ENCODE results near the gene PRUNE2.
A peak's percentile ranks its signal among the peaks of the same experiment; 100 is the strongest.

Gene PRUNE2

DNA sequence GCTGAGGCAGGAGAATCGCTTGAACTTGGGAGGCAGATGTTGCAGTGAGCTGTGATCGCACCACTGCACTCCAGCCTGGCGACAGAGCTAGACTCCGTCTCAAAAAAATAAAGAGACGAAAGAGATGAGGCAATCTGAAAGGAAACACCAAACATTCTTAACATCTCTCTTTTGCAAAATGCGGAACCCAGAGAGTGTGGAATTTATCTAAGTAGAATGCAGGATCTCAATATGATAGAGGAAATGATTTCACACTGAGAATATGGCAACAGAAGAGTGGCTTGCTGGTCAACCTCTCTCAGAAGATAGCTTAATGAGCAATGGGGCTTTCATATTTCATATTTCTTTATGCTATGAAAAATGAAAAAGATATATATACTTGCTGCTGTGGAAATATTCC is 175.1 kb downstream of the PRUNE2 start:
- DNase-seq: no peak

DNA sequence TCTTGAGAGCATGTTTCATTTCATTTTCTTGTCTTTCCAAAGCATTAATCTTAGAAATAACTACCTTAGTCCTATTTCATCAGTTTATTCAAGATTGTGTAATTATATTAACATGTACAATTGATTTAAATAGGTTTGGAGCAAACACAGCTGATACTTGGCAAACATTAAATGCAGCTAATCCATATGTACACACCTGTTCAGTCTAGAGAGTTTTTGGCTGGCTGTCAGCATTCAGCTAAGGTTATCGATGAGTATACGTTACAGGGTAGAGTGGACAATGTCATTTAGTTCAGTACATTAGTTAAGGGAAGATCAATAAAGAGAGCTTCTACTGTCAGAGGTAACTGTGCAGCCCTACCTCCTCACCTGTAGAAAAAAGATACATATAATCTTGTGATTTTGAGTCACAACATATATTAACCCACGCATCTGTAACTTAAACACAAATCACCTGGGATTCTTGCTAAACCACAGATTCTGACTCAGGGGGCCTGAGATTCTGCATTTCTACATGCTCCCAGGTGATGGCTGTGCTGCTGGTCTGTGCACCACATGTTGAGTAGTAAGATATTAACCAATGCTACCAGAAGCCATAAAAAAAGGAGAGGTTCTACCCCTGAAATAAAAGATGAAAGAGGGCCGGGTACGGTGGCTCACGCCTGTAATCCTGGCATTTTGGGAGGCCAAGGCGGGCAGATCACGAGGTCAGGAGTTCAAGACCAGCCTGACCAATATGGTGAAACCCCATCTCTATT is 175.8 kb downstream of the PRUNE2 start:
- DNase-seq: peak; percentile 64

DNA sequence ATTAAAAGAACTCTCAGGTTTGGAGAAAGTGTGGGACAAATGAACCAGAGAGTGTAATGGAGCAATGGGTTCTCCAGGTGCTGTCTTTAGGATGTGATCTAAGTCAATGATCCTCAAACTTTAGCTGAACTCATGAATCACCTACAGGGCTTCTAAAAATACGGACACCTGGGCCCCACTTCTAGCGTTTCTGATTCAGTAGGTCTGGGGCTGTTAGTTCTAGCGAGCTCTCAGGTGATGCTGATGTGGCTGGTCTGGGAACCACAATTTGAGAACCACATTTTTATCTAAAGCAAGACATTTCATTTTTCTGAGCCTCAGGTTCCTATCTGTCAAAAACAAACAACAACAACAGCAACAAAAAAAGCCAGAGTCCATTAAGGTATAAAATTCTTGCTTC is 176.8 kb downstream of the PRUNE2 start:
- no peak for DNase-seq

DNA sequence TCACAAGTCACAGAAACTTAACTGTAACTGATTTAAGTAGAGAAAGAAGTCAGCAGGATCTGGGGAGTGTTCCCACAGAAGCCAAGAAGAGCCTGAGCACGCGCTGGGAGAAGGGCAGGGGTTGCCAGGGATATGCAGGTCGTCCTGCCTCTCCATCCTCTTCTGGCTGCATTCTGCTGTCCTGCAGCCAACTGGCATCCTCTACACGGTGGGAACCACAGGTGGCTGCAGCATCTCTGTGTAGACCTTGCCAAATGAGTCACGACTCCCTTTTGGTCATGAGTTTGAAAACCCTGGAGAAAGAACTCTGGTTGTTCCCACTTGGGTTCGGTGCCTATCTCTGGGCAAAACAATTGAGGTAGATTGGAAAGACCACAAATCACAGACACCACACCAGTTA is 180.0 kb downstream of the PRUNE2 start:
- peak; percentile 47 for DNase-seq

DNA sequence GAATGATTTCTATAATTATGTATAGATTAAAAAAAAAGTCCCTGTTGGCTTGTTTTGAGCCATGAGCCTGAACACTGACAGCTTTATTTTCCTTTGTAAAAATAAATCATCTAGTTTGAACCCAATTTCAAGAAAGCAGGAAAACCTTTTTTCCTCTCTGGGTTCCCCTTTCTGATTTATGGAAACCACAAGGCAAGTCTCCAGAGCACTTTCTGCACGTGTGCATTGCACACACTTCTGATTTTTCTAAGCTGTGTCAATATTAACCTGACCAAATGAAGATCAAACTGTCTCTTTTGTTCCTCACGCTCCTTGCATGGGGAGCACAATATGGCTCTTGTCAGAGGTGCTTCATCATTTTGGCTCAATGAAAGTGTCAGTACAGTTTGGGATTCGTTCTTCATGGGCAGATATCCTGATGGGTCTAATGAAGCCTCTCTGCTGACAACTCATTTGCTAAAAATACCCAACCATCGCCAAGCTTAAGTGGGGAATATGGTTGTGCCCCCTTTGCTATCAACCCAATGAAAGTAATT is 180.8 kb downstream of the PRUNE2 start:
- DNase-seq: peak; percentile 59

DNA sequence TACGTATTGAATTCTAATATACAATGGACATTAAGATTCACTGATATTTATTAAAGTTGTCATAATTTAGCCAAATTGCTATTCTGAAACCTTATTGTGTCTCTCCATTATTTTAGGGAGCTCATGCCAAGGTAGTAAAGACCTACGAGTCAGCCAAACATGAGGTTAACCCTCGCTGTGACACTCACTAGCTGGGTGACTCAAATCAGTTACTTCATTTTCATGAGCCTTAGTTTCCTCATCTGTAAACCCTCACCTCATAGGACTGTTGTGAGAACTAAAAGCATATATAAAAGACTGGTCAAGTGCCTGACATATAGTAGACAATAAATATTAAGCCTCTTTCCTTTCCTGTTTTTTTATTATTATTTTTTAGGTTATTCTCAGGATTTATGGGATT is 185.7 kb downstream of the PRUNE2 start:
- no peak for DNase-seq

DNA sequence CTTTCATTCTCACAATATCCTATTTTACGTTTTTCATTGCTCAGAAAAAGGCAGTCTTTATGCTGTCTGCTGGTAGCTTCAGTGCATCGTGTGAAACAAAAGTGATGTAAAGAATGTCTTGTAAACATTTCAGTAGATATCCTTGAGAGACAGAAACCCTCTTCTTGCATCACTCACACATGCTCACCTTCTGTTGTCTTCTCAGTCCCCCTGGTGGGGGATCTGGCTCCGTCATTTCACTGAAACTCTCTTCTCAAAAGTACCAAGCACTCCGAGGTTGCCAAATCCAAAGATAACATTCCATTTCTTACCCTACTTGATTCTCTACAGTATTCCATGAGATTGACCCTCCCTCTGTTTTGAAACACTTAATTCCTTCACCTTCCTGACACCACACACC is 187.7 kb downstream of the PRUNE2 start:
- no peak for DNase-seq

DNA sequence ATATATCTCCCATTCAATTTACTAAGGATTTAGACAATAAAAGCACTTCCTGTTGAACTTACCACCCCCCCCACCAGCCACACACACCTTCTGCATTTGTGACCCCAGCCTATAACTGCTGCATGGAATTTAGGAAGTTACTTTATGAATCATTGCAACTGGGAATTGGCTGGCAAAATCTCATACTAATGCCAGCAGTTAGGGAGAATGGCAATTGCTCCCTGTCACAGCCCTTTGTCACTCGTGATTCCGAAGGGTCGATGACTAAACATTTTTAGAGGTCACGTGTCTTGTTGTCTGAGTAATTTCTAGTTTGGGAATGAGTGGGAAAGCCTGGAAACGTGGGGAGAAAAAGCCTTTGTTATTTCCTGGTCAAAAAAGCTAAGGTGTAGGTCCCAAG is 188.3 kb downstream of the PRUNE2 start:
- peak; percentile 19 for DNase-seq

DNA sequence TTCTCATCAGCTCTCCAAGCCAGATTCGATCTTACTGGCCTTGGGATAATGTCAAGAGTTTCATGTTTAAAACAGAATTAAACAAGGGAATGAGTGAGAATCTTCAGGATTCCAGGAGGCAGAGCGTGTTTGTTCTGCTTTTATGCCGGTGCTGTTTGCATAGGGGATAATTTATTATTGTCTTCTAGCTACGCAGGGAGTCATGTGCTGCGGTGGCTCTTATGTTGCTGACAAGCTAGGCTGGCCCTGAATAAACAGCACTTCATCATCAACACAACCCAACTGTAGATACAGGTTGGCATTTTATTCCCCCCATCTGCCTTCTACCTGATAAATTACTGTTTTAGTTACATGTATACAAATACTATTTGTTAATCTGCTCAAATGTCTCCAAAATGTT is 188.7 kb downstream of the PRUNE2 start:
- peak; percentile 78 for DNase-seq

DNA sequence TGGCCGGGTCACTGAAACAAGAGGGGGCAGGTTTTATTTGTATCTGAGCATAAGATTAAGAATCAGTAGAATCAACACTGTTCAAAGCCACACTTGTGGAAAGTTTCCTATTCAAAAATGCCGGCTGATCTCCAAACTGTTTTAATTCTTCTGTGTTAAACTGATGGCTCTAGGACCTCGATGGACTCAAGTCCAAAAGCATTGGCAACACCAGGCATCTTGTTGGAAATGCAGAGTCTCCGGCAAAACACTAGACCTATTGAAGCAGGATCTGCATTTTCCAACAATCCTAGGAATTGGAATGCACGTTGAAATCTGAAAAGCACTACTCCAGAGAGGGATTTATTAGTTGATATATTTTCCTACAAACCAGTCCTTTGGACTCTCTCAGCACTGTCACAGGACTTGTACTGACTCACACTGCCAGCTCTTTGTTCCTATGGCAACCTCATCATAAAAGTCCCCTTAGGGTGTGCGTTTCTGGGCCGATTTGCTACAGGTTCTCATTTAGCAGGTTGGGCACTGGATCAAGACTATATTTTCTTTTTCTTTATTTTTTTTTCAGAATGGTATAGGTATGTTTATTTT is 189.7 kb downstream of the PRUNE2 start:
- DNase-seq: peak; percentile 73

DNA sequence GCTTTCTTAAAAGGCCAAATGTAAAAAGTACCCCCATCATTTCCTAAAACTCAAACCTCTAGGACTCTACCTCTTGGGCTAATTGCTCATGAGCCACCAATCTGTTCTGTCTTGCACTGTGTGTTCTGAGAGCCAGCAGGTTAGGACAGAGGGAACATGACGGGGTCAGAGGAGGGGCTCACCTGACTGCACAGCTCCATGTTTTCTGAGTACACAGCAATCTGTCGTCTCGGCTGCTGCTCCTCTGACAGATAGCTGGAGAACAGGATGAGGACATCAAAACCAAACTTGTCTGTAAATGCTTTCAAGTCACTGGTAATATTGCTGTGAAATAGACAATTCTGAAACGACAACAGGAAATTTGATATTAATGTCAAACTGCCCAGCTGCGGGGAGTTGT is 192.5 kb downstream of the PRUNE2 start:
- DNase-seq: no peak

DNA sequence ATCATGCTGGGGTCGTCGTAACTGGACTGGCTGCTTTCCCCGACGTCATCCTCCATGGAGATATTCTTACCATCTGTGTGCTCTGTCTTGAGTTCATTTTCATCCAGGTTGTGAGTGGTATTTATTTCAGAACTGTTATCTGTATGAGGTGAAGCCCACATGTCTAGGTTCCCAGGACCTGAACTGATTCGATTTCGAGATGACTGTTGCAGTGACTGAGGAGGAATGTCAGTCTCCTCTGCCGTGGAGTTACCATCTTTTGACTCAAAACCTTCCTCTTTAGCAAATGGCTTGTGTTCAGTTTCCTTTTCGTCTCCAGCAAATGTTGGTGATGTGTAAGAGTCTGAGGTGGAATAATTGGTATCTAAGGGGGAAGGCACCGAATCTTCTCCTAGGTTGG is 196.9 kb downstream of the PRUNE2 start:
- DNase-seq: no peak

DNA sequence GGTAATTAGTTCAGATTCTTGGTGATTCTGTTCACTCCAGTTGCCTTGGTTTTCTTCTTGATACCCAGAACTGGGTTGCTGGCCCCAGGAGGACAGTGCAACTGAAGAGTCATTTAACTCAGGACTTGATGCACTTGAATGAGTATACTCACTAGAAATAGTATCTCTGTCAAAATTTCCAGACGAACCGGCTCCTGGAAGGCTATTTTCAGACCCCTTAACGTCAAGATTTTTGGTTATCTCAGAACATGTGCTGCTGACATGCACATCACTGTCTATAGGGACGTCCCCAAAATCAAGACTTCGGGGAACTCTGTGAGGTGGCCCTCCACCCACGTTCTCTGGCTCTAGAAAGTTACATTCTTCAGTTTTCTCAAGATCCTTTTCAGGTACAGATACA is 198.4 kb downstream of the PRUNE2 start:
- no peak for DNase-seq

DNA sequence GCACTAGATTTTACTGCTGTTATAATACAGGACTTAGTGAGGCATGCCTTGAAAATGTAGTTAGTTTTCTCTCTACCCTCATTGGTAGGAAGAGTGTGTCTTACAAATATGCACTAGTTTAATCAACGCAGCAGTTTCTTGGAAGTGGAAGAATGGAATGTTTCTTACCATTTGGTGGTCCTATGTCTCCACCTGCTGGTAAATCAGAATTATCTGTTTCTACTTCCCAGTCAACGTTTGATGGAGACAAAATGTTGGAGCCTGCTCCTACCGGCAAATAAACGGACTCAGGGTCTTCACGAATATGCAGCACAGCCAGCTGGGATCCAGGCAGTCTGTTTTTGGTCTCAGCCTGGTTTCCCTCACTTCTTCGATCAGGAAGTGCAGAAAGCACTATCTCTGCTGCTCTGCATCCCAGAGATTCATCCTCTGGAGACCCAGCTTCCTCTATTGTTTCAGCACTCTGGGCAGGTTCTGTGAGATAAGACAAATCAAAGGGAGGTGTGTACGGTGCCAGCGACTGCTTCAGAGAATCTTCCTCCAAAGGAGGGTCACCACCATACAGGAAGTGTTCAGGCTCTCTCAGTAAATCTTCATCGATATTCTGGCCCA is 201.2 kb downstream of the PRUNE2 start:
- peak; percentile 77 for DNase-seq

DNA sequence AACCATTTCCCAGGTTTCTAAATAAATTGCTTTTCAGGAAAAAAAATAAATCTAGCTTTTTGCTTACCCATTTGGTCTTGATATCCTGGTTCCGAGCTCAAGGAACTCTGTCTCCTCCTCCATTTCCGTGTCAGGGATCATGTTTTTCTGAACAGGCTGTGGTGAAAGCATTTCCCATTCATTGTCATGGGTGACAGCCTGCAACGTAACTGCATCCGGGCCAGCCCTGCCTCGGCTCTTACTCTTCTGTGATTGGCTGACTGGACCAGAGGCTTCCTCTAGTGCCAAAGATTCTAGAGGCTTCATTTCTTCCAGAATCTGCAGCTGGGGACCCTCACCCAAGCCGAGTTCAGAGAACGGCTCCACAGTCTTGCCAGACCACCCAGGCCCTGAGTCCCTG is 202.6 kb downstream of the PRUNE2 start:
- DNase-seq: no peak

DNA sequence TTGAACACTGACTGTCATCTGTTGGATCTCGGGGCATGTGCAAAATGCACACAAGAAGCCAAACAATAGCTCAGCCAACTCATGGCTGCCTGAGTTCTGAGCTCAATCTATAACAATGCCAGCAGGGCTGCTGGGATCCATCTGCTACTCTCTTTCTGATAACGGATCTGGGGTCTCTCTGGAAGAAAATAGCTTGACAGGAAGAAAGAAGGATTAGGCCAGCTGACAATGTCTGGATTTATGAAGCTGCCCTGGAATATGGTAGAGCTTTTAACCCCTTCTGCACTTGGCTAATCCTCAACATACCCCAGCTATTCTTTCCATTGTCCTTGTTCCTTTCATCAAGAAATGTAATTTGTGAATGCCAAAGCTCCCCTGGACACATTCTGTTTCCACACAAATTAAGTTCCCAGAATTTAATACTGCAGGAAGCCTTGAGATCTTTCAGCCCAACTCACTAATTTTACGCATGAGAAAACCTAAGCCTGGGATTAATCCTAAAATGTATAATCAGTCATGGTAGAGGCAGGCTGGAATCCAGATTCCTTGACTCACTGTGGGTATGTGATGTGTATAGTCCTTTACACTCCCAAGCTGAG is 204.4 kb downstream of the PRUNE2 start:
- DNase-seq: no peak

DNA sequence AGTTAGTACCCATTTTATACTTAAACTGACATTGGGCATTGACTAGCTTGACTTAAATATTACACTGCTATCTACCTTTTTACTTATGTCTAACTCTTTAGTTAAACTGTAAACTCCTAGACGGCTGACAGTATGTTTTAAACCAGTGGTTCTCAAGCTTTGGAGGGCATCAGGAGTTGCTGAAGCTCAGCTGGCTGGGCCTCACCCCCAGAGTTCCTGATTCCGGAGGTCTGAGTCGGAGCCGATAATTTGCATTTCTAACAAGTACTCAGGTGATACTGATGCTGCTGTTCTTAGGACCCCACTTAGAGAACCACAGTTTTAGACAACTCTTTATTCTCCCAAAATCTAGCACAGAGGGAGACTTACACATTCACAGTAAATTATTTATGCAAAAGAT is 205.0 kb downstream of the PRUNE2 start:
- DNase-seq: no peak

DNA sequence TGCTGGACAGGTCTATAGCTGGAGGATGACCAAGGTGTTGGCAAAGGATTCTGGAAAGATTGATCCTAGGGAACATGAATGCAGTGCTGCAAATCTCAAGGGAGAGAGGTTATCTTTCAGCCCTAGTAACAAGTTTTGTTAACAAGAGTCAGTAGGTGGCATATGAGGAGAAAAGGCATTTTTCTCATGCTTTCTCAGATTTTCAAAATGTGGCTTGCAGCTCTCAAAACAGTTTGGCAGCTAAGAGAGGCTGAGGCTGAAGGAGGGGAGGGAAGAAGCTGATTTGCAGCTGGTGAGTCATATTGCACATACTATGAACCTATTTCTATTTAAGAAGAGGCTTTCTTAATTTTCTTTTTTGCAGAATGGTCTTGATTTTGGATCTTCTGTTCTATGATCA is 205.9 kb downstream of the PRUNE2 start:
- no peak for DNase-seq

DNA sequence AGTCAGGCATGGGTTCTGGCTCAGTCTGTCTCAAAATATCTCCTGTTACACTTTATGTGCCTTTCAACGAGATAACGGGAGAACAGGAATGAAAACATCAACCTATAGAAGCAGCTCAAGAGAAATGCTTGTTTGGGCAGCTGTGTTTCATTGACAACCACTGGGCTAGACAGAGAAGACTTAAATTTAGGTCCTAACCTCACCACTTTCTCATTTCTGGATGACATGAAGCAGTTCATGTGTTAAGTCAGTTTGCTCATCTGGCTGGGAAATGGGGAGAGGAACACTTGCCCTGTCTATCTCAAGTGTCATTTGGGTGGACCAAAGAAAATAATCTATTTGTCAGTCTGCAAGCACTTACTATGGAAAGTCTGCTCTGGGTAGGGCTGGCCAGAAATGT is 208.4 kb downstream of the PRUNE2 start:
- no peak for DNase-seq

DNA sequence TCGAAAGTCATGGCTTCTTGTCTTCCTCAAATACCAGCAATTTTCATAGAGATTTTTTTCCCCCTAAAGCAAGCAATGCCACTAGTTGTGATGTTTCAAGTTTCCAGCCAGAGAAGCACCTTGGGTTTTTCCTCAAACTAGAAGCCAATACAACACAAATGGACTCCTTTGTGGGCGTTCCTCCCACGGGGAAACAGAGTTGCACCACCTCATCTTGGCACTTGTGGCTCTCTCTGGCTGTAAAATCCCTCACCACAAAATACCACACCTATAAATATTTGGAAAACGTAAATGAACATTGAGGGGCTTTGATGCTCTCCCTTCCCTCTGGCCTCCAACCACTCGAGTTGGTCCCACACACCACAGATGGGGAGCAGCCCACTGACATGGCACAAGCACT is 208.8 kb downstream of the PRUNE2 start:
- DNase-seq: no peak

DNA sequence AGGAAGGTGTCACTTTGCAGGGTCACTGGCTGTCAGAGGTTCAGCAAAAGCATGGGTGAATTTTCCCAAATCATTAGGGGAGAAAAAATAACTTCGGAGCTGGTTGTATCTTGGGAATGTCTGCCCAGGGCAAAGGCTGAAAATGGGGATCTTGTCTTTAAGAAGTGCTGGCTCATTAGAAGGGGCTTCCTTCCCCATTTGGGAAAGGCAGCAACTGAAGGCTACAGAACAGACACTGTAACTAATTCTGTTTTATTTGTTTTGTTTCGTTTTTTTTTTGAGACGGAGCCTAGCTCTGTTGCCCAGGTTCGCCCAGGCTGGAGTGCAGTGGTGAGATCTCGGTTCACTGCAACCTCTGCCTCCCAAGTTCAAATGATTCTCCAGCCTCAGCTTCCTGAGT is 212.0 kb downstream of the PRUNE2 start:
- no peak for DNase-seq

DNA sequence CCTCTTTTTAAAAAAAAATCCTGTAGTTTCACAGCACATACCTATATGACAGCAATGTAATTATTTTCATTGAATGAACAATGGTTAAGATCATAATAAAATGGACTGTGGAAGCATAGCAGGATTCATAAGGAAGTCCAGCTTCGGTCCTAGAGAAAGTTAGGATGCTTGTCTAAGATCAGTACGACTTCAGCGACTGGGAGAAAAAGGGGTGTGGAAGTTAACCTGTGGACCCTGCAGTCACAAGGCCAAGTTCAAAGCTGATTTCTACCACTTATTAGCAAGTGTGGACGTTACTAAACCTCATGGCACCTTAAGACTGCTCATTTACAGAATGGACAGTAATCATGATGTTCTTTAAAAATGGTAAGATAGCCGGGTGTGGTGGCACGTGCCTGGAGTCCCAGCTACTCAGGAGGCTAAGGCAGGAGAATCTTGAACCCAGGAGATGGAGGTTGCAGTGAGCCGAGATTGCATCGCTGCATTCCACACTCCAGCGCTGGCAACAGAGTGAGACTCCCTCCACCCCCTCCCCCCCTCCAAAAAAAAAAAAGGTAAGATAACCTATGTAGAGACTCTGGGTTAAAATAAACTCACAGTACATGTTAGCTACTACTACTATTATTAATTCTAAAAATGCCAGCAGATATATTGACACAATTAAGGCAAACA is 213.3 kb downstream of the PRUNE2 start:
- no peak for DNase-seq

Data from COR-L47 (cell line).